SH-SY5Y (cell line): ENCODE data around the gene RPS8.

Experiments
- GATA2 ChIP-seq: IDR thresholded peaks from 2 replicates; pipeline ENCODE4 v1.6.1; 2011; ENCODE audit warnings: mild to moderate bottlenecking, low read depth, low read length
- GATA3 ChIP-seq: IDR thresholded peaks from 2 replicates; pipeline ENCODE4 v1.6.1; 2011; ENCODE audit warnings: low read depth, mild to moderate bottlenecking, low read length, moderate library complexity

GRCh38 chr1:44730741-44731512 is 44.4 kb upstream of the RPS8 start, which contains the start of gene RNU5D-1:
- TF ChIP-seq GATA2 (no peak), GATA3 (no peak)
